Aorta (tissue), 5 donors: Measurements from ENCODE around the gene DPM1. TPM values are rescaled to one million over a fixed set of nuclear protein-coding genes. Genes with fewer than 3 reads are reported as not detected.

Source experiments
- ATAC-seq: fragments of 200-7000 bp; cut with Tn5 transposase; one replicate; pipeline ENCODE4 v1.9.1; 2022; ENCODE audit warnings: moderate library complexity; ENCODE audit not compliant: low FRiP score
- DNase-seq, 2 donors: peaks; one replicate each; pipeline ENCODE4 v3.0.0-alpha.2; 2020
- H3K27ac ChIP-seq, 2 donors: one replicate each; pipeline ENCODE4 v1.5.1; 2013; ENCODE audit warnings: low read length in 2 of 2, mild to moderate bottlenecking in 2 of 2, moderate library complexity in 2 of 2, control low read depth in 1 of 2, inconsistent platforms in 1 of 2, low read depth in 1 of 2
- H3K27me3 ChIP-seq, 2 donors: one replicate each; pipeline ENCODE4 v1.6.1; 2013; ENCODE audit warnings: control low read depth in 1 of 2, low read length in 1 of 2, mild to moderate bottlenecking in 1 of 2, moderate library complexity in 1 of 2; ENCODE audit not compliant: insufficient read depth in 2 of 2, control insufficient read depth in 1 of 2
- H3K36me3 ChIP-seq, 2 donors: one replicate each; pipeline ENCODE4 v1.6.1; 2013; ENCODE audit warnings: control low read depth in 1 of 2, low read length in 1 of 2, mild to moderate bottlenecking in 1 of 2; ENCODE audit not compliant: insufficient read depth in 2 of 2, control insufficient read depth in 1 of 2
- H3K4me1 ChIP-seq, 2 donors: one replicate each; pipeline ENCODE4 v1.6.1; 2013; ENCODE audit warnings: low read length in 2 of 2, control low read depth in 1 of 2, mild to moderate bottlenecking in 1 of 2, moderate library complexity in 1 of 2; ENCODE audit not compliant: insufficient read depth in 2 of 2, control insufficient read depth in 1 of 2
- H3K4me3 ChIP-seq, 2 donors: one replicate each; pipeline ENCODE4 v1.5.1; 2013; ENCODE audit warnings: low read length in 2 of 2, control low read depth in 1 of 2, mild to moderate bottlenecking in 1 of 2
- H3K9me3 ChIP-seq: one replicate; pipeline ENCODE4 v1.6.1; 2013; ENCODE audit warnings: mild to moderate bottlenecking, low read length; ENCODE audit not compliant: control insufficient read depth
- WGBS, 2 donors: extraction: QIAGEN DNeasy Blood & Tissue Kit; methylation state at CpG; one replicate each; pipeline ENCODE4 v1.1.7; 2013; 5-methylcytosine and 5-hydroxymethylcytosine counted together
- intact Hi-C, 2 donors: fragments of 100-400 bp; cut with DNase I; formaldehyde crosslinking; loops; one replicate each; pipeline versions ENCODE4 v1.14.2 to v1.15.0; 2022
- polyA plus RNA-seq, 2 donors: library from polyadenylated mRNA; stranded (reverse); fragments of 200-250 nt; gene quantifications; one replicate each; pipeline ENCODE4 v1.2.3, GENCODE V29; 2013
- total RNA-seq, 2 donors: library from RNA; stranded (reverse); fragmentation: NEBNext Ultra II Directional; extraction: Animal tissue kit (Norgen Biotek cat#: 25700); gene quantifications; one replicate each; pipeline ENCODE4 v1.2.1, GENCODE V29; 2021
- donor health status: healthy with polysubstance abuse.
- donor health status: Bipolar disorder and iron deficiency.
- donor health status: DM: no; HTN: no; CAD: no.
- donor health status: DM: no; HTN: no; CAD: no.
- donor health status: DM: yes; HTN: yes; CAD: no.

Gene DPM1
- total and polyA plus RNA-seq, 4 donors, result 29.6 to 59.0 (median 45.1) TPM

- no peaks in the 10 kb centered on the region for H3K27me3 ChIP-seq
- ATAC-seq (no peak), DNase-seq (no peak)
- no peaks in the 10 kb centered on the region for H3K36me3 ChIP-seq
- peak overlapping the region in 1 of 2 donors; percentile 51 for H3K27ac ChIP-seq
- peaks cover under 1 to 16% of the 10 kb centered on the region in 2 donors for H3K4me1 ChIP-seq
- 39 to 40% methylated on average over 3 of the region's 3 CpGs for whole genome bisulfite sequencing, 2 donors
- no peak overlapping the region for H3K4me3 ChIP-seq
- H3K9me3 ChIP-seq, result no peaks in the 10 kb centered on the region
- intact Hi-C loops, result no loop called here
Measured at GRCh38 chr20:50916934-50917333, 41.4 kb downstream of the DPM1 start.

- no peak overlapping the region for H3K27ac ChIP-seq
- ATAC-seq (peak; percentile 23), DNase-seq (no peak)
- H3K9me3 ChIP-seq, result no peaks in the 10 kb centered on the region
- no peak overlapping the region for H3K4me3 ChIP-seq
- no peaks in the 10 kb centered on the region for H3K36me3 ChIP-seq
- no peaks in the 10 kb centered on the region for H3K27me3 ChIP-seq
- peaks cover 3 to 20% of the 10 kb centered on the region in 2 donors for H3K4me1 ChIP-seq
- intact Hi-C loops, result no loop called here
- 29 to 33% methylated on average over 5 of the region's 5 CpGs for WGBS, 2 donors
Measured at GRCh38 chr20:50916257-50916656, 42.1 kb downstream of the DPM1 start.

GRCh38 chr20:50915424-50915823 is 42.9 kb downstream of the DPM1 start:
- no peaks in the 10 kb centered on the region for H3K36me3 ChIP-seq
- no peaks in the 10 kb centered on the region for H3K9me3 ChIP-seq
- intact Hi-C loops, result no loop called here
- no peak overlapping the region for H3K4me3 ChIP-seq
- ATAC-seq, result no peak
- no peak overlapping the region for H3K27ac ChIP-seq
- DNase-seq, result no peak
- H3K27me3 ChIP-seq, result no peaks in the 10 kb centered on the region
- WGBS, 2 donors, result 19 to 27% methylated on average over 3 of the region's 3 CpGs
- H3K4me1 ChIP-seq, result peaks cover 3 to 25% of the 10 kb centered on the region in 2 donors

- intact Hi-C loops, result no loop called here
- 35 to 44% methylated on average over 2 of the region's 2 CpGs for WGBS, 2 donors
- ATAC-seq (no peak), DNase-seq (no peak)
- Histone ChIP-seq H3K36me3 (no peaks in the 10 kb centered on the region), H3K4me1 (peaks cover 3 to 27% of the 10 kb centered on the region in 2 donors), H3K27ac (peak overlapping the region in 1 of 2 donors; percentile 14), H3K4me3 (no peak overlapping the region), H3K9me3 (no peaks in the 10 kb centered on the region), H3K27me3 (no peaks in the 10 kb centered on the region)
Measured at GRCh38 chr20:50913690-50914375, 44.5 kb downstream of the DPM1 start.

- intact Hi-C loops, result no loop called here
- no peaks in the 10 kb centered on the region for H3K27me3 ChIP-seq
- H3K4me3 ChIP-seq, result no peak overlapping the region
- H3K4me1 ChIP-seq, result peaks cover 3 to 24% of the 10 kb centered on the region in 2 donors
- DNase-seq, result no peak
- no peaks in the 10 kb centered on the region for H3K36me3 ChIP-seq
- H3K27ac ChIP-seq, result no peak overlapping the region
- 23 to 25% methylated on average over 1 of the region's 1 CpG for WGBS, 2 donors
- H3K9me3 ChIP-seq, result no peaks in the 10 kb centered on the region
- ATAC-seq, result no peak
Measured at GRCh38 chr20:50911716-50912115, 46.6 kb downstream of the DPM1 start.

- WGBS, 2 donors, result 39 to 45% methylated on average over 3 of the region's 3 CpGs
- H3K27ac ChIP-seq, result no peak overlapping the region
- no peak overlapping the region for H3K4me3 ChIP-seq
- peaks cover 3 to 25% of the 10 kb centered on the region in 2 donors for H3K4me1 ChIP-seq
- intact Hi-C loops, result no loop called here
- ATAC-seq (no peak), DNase-seq (no peak)
- H3K36me3 ChIP-seq, result no peaks in the 10 kb centered on the region
- no peaks in the 10 kb centered on the region for H3K27me3 ChIP-seq
- H3K9me3 ChIP-seq, result no peaks in the 10 kb centered on the region
Measured at GRCh38 chr20:50911030-50911429, 47.3 kb downstream of the DPM1 start.

- 84 to 93% methylated on average over 3 of the region's 3 CpGs for WGBS, 2 donors
- H3K4me3 ChIP-seq, result no peak overlapping the region
- H3K27ac ChIP-seq, result no peak overlapping the region
- intact Hi-C loops, result no loop called here
- no peak for ATAC-seq
- DNase-seq, result no peak
- no peaks in the 10 kb centered on the region for H3K36me3 ChIP-seq
- peaks cover 3 to 27% of the 10 kb centered on the region in 2 donors for H3K4me1 ChIP-seq
- H3K27me3 ChIP-seq, result no peaks in the 10 kb centered on the region
- H3K9me3 ChIP-seq, result no peaks in the 10 kb centered on the region
Measured at GRCh38 chr20:50909413-50909812, 48.9 kb downstream of the DPM1 start.

- Histone ChIP-seq H3K36me3 (peaks cover 0 to 5% of the 10 kb centered on the region in 2 donors), H3K4me3 (no peak overlapping the region), H3K9me3 (no peaks in the 10 kb centered on the region), H3K4me1 (peaks cover 0 to 9% of the 10 kb centered on the region in 2 donors), H3K27ac (no peak overlapping the region), H3K27me3 (no peaks in the 10 kb centered on the region)
- intact Hi-C loops, result no loop called here
- 30% methylated on average over 6 of the region's 6 CpGs for WGBS, 2 donors
- ATAC-seq (no peak), DNase-seq (no peak)
Measured at GRCh38 chr20:50904067-50904570, 54.2 kb downstream of the DPM1 start.

GRCh38 chr20:50903353-50904051 is 54.8 kb downstream of the DPM1 start:
- Histone ChIP-seq H3K36me3 (peaks cover 0 to 5% of the 10 kb centered on the region in 2 donors), H3K27ac (no peak overlapping the region), H3K27me3 (no peaks in the 10 kb centered on the region), H3K4me1 (peaks cover 0 to 9% of the 10 kb centered on the region in 2 donors), H3K9me3 (no peaks in the 10 kb centered on the region), H3K4me3 (no peak overlapping the region)
- no peak for ATAC-seq
- intact Hi-C loops, result no loop called here
- DNase-seq, result no peak
- WGBS, 2 donors, result 63% methylated on average over 8 of the region's 8 CpGs
